Endothelial cell of umbilical vein (primary cell): ENCODE measurements around the gene CNTN1. TPM values are rescaled to one million over a fixed set of nuclear protein-coding genes. Genes with fewer than 3 reads are reported as not detected.

Source experiments
- Bru-seq: library from RNA; stranded (reverse); fragments of 400-500 nt; gene quantifications from one replicate; lab custom pipeline; 2021; lab: Mats Ljungman, UMichigan
- BruChase-seq, 2 experiments: library from RNA; stranded (reverse); fragments of 400-500 nt; gene quantifications; one replicate each; lab custom pipeline; 2021; lab: Mats Ljungman, UMichigan
- BruUV-seq: library from RNA; stranded (reverse); fragments of 400-500 nt; replicated peaks from 2 replicates; lab custom pipeline; 2021; lab: Mats Ljungman, UMichigan
- CTCF ChIA-PET: fragments of 300-600, 350-600 bp; sonication (Branson Sonifier 250); formaldehyde crosslinking; loops from one replicate; lab custom pipeline; 2021; ENCODE audit warnings: antibody characterized with exemption, inconsistent platforms; lab: Charles Lee
- POLR2A ChIA-PET: fragments of 300-600, 350-600 bp; sonication (Branson Sonifier 250); formaldehyde crosslinking; loops from one replicate; lab custom pipeline; 2021; ENCODE audit warnings: antibody characterized with exemption, inconsistent platforms; lab: Charles Lee
- DNase-seq: peaks from one replicate; pipeline ENCODE4 v3.0.0-alpha.2; 2011; ENCODE audit warnings: low read depth, low spot score
- FAIRE-seq: peaks from 2 replicates; lab custom pipeline; 2011; peaks lifted over from hg19 to GRCh38; lab: Jason Lieb, UNC
- H2AFZ ChIP-seq: 2 replicates; pipeline ENCODE4 v1.6.0; 2012; ENCODE audit warnings: low read depth, low read length, control low read depth, inconsistent platforms
- H3K27ac ChIP-seq: 2 replicates; pipeline ENCODE4 v1.5.1; 2011; ENCODE audit warnings: low read depth, mild to moderate bottlenecking, control low read depth, low read length, moderate library complexity; ENCODE audit not compliant: insufficient read depth
- H3K27me3 ChIP-seq, 2 experiments: 2 replicates each; pipeline versions ENCODE4 v1.6.0 to v1.6.1; 2011; ENCODE audit warnings: low read length in 2 of 2, mixed read lengths in 1 of 2; ENCODE audit not compliant: control insufficient read depth in 2 of 2, insufficient read depth in 2 of 2
- H3K36me3 ChIP-seq, 2 experiments: 2 replicates in 1 of 2; 3 replicates in 1 of 2; pipeline ENCODE4 v1.5.1; 2011; ENCODE audit warnings: low read length in 2 of 2, mild to moderate bottlenecking in 1 of 2, moderate library complexity in 1 of 2; ENCODE audit not compliant: control insufficient read depth in 2 of 2, insufficient read depth in 2 of 2; ENCODE audit errors: extremely low read depth in 1 of 2
- H3K4me1 ChIP-seq: 3 replicates; pipeline ENCODE4 v1.5.1; 2011; ENCODE audit warnings: mild to moderate bottlenecking, low read length; ENCODE audit not compliant: control insufficient read depth, insufficient read depth; ENCODE audit errors: extremely low read depth
- H3K4me2 ChIP-seq: 2 replicates; pipeline ENCODE4 v1.6.1; 2011; ENCODE audit warnings: low read length, control low read depth, mixed read lengths; ENCODE audit not compliant: insufficient read depth
- H3K4me3 ChIP-seq, 3 experiments: fragments of 200-600 bp in 1 of 3; sonication (generic), shearing (Covaris generic) in 1 of 3; replicated peaks in 1 of 3; 2 replicates each; pipeline ENCODE4 v1.5.1; 2011 to 2016; ENCODE audit warnings: control low read depth in 3 of 3, low read length in 3 of 3, mild to moderate bottlenecking in 2 of 3, inconsistent platforms in 1 of 3, low read depth in 1 of 3, moderate library complexity in 1 of 3; ENCODE audit not compliant: insufficient read depth in 1 of 3
- H3K79me2 ChIP-seq: 2 replicates; pipeline ENCODE4 v1.6.0; 2012; ENCODE audit warnings: low read length, inconsistent platforms; ENCODE audit not compliant: control insufficient read depth, insufficient read depth
- H3K9ac ChIP-seq: replicated peaks from 2 replicates; pipeline ENCODE3; 2011; ENCODE audit warnings: low read length, control low read depth; ENCODE audit not compliant: insufficient read depth; ENCODE audit errors: extremely low read depth
- H3K9me1 ChIP-seq: replicated peaks from 3 replicates; pipeline ENCODE4 v1.6.0; 2011; ENCODE audit warnings: mild to moderate bottlenecking, low read length; ENCODE audit not compliant: control insufficient read depth, insufficient read depth; ENCODE audit errors: extremely low read depth
- H3K9me3 ChIP-seq: replicated peaks from 2 replicates; pipeline ENCODE4 v1.5.1; 2012; ENCODE audit warnings: low read length, inconsistent platforms; ENCODE audit not compliant: control insufficient read depth, insufficient read depth
- H4K20me1 ChIP-seq: replicated peaks from 2 replicates; pipeline ENCODE3; 2011; ENCODE audit warnings: mild to moderate bottlenecking, low read length; ENCODE audit not compliant: control insufficient read depth, insufficient read depth; ENCODE audit errors: extremely low read depth
- EZH2 ChIP-seq: IDR thresholded peaks from 2 replicates; pipeline ENCODE4 v1.6.1; 2012; ENCODE audit warnings: borderline replicate concordance, low read depth, mild to moderate bottlenecking, moderate library complexity, low read length, inconsistent platforms; ENCODE audit not compliant: severe bottlenecking
- FOS ChIP-seq: IDR thresholded peaks from 2 replicates; pipeline ENCODE4 v1.6.1; 2011; ENCODE audit warnings: mild to moderate bottlenecking, low read length, moderate library complexity, borderline replicate concordance; ENCODE audit not compliant: insufficient read depth
- GATA2 ChIP-seq: IDR thresholded peaks from 2 replicates; pipeline ENCODE4 v1.7.0; 2011; ENCODE audit warnings: low read depth, mild to moderate bottlenecking, moderate library complexity, mixed read lengths, low read length; ENCODE audit not compliant: insufficient read length, insufficient read depth
- JUN ChIP-seq: IDR thresholded peaks from 2 replicates; pipeline ENCODE4 v1.6.1; 2011; ENCODE audit warnings: borderline replicate concordance, low read depth; ENCODE audit not compliant: insufficient read length, insufficient read depth
- MYC ChIP-seq: IDR thresholded peaks from one replicate; pipeline ENCODE4 v1.6.1; 2011; ENCODE audit warnings: mild to moderate bottlenecking, low read depth, low read length
- POLR2A ChIP-seq: IDR thresholded peaks from 2 replicates; pipeline ENCODE4 v1.6.1; 2012; ENCODE audit warnings: low read depth, mild to moderate bottlenecking, control low read depth, low read length
- POLR2AphosphoS5 ChIP-seq: IDR thresholded peaks from 2 replicates; pipeline ENCODE4 v1.6.1; 2012; ENCODE audit warnings: low read depth, mild to moderate bottlenecking, control low read depth, low read length, moderate library complexity; ENCODE audit not compliant: insufficient read depth
- dilution Hi-C: fragments of 300-500 bp; cut with MboI; formaldehyde crosslinking; loops from one replicate; pipeline ENCODE4 v1.15.0; 2019; ENCODE audit warnings: low sequenced_read_pairs; ENCODE audit not compliant: extremely low pct_ligation_motif_present
- intact Hi-C: fragments of 100-400 bp; cut with micrococcal nuclease; formaldehyde crosslinking; loops from one replicate; pipeline ENCODE4 v1.10.0; 2022
- long read RNA-seq: library from polyadenylated mRNA; stranded (forward); transcript quantifications from one replicate; pipeline ENCODE4 v2.0.0, GENCODE V29; 2021
- polyA minus RNA-seq, 3 experiments: library from RNA; depleted of rRNA, polyadenylated mRNA; stranded (reverse); fragments of >200 nt; gene quantifications; 1 replicate in 1 of 3; 2 replicates in 2 of 3; pipeline ENCODE4 v1.2.3, GENCODE V29; 2011
- polyA plus RNA-seq, 4 experiments: library from polyadenylated mRNA; depleted of rRNA in 3 of 4; stranded (reverse) in 3 of 4; unstranded in 1 of 4; fragments of >200 nt; gene quantifications; 2 replicates each; pipeline versions ENCODE4 v1.2.1 to v1.2.3, GENCODE V29; 2011 to 2012; ENCODE audit warnings: missing spikeins in 1 of 4
- total RNA-seq: library from RNA; stranded (reverse); gene quantifications from 2 replicates; pipeline ENCODE4 v1.2.3, GENCODE V29; 2021
- TF ChIP-seq, protein P1 (sequence below): IDR thresholded peaks from 2 replicates; pipeline ENCODE4 v1.6.1; 2011; ENCODE audit not compliant: insufficient read depth, insufficient read length
- TF ChIP-seq, protein P2 (sequence below), 2 donors: IDR thresholded peaks; 1 replicate in 1 of 2; 2 replicates in 1 of 2; pipeline ENCODE4 v1.5.1; 2011; ENCODE audit warnings: low read length in 2 of 2, mild to moderate bottlenecking in 2 of 2, moderate library complexity in 2 of 2, control low read depth in 1 of 2, inconsistent platforms in 1 of 2, low read depth in 1 of 2; ENCODE audit not compliant: insufficient read depth in 1 of 2; ENCODE audit errors: extremely low read depth in 1 of 2

Gene CNTN1
- total RNA-seq (0.07 TPM in 1 of 2 replicates, not detected in the other), polyA plus RNA-seq (0.02 TPM in 1 of 2 replicates, not detected in the other), polyA minus RNA-seq (0.12 and 0.23 TPM in 2 replicates), Bru-seq, nascent RNA (percentile 4 among the genes with signal in this experiment), BruChase-seq, experiment 1, labeled RNA remaining after a 6-hour chase (percentile 3 among the genes with signal in this experiment), BruChase-seq, experiment 2, labeled RNA remaining after a 2-hour chase (percentile 4 among the genes with signal in this experiment)
- polyA plus RNA-seq (2011; cell fraction: cytosol; rRNA removed), result 0.06 and 0.07 TPM in 2 replicates
- not detected in 2 replicates for polyA plus RNA-seq (2011; cell fraction: nucleus; rRNA removed)
- not detected in 2 replicates for polyA plus RNA-seq (2012)
- not detected for polyA minus RNA-seq (2011; cell fraction: cytosol; rRNA and poly(A)+ RNA removed)
- 0.43 TPM in 1 of 2 replicates, not detected in the other for polyA minus RNA-seq (2011; cell fraction: nucleus; rRNA and poly(A)+ RNA removed)
- long read RNA-seq, result 0 reads

DNA sequence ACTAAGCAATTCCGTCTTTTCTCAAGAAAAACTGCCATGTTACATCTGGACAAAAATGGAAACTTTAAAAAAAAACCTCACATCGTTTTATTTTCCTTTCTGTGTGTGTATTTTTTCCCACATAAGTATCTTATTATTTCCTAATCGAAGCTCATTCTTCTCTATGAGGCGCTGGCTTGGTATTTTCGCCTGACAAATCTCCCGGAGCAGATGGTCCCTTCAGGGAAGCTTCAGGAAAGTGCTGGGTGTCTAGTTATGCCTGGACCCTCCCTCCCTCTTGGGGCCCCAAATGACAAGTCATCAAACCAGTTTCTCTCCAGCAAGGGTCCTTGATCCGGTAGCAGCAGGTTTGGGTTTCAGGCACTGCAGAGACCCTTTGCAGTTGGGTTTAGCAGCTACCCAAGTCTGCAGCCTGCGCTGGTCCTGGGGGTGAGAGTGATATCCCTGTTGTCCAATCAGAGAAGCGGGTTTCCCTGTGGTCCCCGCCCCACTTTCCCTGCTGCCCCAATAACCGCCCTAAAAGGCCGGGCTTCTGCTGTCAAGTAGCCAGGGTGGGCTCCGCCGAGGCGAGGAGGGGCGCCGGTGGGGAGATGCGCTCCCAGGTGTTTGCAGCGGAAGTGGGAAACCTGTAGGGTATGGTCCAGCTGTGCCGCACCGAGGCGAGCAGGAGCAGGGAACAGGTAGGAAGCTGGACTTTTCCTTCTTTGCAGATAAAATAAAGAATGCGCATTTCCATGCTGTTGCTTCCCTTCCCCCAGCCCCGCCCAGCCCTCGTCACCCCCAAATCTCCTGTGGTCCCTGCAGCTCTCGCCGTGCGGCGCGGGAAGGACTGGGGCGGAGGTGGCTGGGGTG, at the start of gene CNTN1:
Gene CNTN1 (plus strand): TSS at position 527 of the 852 bp plus-strand sequence.
- POLR2A ChIA-PET, result no interaction called here
- H3K79me2 ChIP-seq, result no peaks in the 10 kb centered on the region
- H2AFZ ChIP-seq, result peak within 1 kb of the TSS; percentile 64
- peaks cover 16 to 30% of the 10 kb centered on the region in 2 experiments for H3K27me3 ChIP-seq
- dilution Hi-C loops, result no loop called here
- H3K9me1 ChIP-seq, result no peaks in the 10 kb centered on the region
- H3K4me3 ChIP-seq, result peak within 1 kb of the TSS in 1 of 3 experiments; percentile 30
- no peaks in the 10 kb centered on the region for H3K9me3 ChIP-seq
- peak; percentile 26 for DNase-seq
- H3K27ac ChIP-seq, result no peak within 1 kb of the TSS
- FAIRE-seq, result no peak
- TF ChIP-seq FOS (no peak), POLR2AphosphoS5 (no peak), POLR2A (no peak), MYC (no peak), JUN (no peak), GATA2 (no peak), EZH2 (no peak)
- TF ChIP-seq, protein P1, sequence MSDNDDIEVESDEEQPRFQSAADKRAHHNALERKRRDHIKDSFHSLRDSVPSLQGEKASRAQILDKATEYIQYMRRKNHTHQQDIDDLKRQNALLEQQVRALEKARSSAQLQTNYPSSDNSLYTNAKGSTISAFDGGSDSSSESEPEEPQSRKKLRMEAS, result no peak
- TF ChIP-seq, protein P2, sequence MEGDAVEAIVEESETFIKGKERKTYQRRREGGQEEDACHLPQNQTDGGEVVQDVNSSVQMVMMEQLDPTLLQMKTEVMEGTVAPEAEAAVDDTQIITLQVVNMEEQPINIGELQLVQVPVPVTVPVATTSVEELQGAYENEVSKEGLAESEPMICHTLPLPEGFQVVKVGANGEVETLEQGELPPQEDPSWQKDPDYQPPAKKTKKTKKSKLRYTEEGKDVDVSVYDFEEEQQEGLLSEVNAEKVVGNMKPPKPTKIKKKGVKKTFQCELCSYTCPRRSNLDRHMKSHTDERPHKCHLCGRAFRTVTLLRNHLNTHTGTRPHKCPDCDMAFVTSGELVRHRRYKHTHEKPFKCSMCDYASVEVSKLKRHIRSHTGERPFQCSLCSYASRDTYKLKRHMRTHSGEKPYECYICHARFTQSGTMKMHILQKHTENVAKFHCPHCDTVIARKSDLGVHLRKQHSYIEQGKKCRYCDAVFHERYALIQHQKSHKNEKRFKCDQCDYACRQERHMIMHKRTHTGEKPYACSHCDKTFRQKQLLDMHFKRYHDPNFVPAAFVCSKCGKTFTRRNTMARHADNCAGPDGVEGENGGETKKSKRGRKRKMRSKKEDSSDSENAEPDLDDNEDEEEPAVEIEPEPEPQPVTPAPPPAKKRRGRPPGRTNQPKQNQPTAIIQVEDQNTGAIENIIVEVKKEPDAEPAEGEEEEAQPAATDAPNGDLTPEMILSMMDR (IDR thresholded peaks at IDR 0.05; ENCODE audit: extremely low read depth in 1 of 2, insufficient read depth in 1 of 2, low read depth in 1 of 2, low read length in 2 of 2), result no peak
- no TSS peak for BruUV-seq
- no peaks in the 10 kb centered on the region for H3K4me1 ChIP-seq
- H3K4me2 ChIP-seq, result no peak within 1 kb of the TSS
- H3K9ac ChIP-seq, result no peak within 1 kb of the TSS
- peaks cover 2% of the 10 kb centered on the region for H4K20me1 ChIP-seq
- no peaks in the 10 kb centered on the region for H3K36me3 ChIP-seq
- CTCF ChIA-PET, result no interaction called here
- intact Hi-C loops, result no loop called here
